OCI-LY7 (cell line): Measurements from ENCODE around the gene LGALS1. TPM values are rescaled to one million over a fixed set of nuclear protein-coding genes. Genes with fewer than 3 reads are reported as not detected.

Experiments
- Bru-seq: library from RNA; stranded (reverse); fragments of 400-500 nt; gene quantifications from one replicate; lab custom pipeline; 2021; lab: Mats Ljungman, UMichigan
- BruChase-seq, 2 experiments: library from RNA; stranded (reverse); fragments of 400-500 nt; gene quantifications; one replicate each; lab custom pipeline; 2021; lab: Mats Ljungman, UMichigan
- BruUV-seq: library from RNA; stranded (reverse); fragments of 400-500 nt; replicated peaks from 2 replicates; lab custom pipeline; 2021; lab: Mats Ljungman, UMichigan
- CTCF ChIA-PET: fragments of 300-600 bp; sonication (Branson Sonifier 250); formaldehyde crosslinking; loops from one replicate; lab custom pipeline; 2022; ENCODE audit warnings: antibody characterized with exemption; ENCODE audit not compliant: unreplicated experiment; lab: Charles Lee
- POLR2A ChIA-PET: fragments of 300-600 bp; sonication (Branson Sonifier 250); formaldehyde crosslinking; loops from one replicate; lab custom pipeline; 2022; ENCODE audit warnings: antibody characterized with exemption; lab: Charles Lee
- DNase-seq: peaks from one replicate; pipeline ENCODE4 v3.0.0-alpha.2; 2015; ENCODE audit warnings: low spot score
- H2AFZ ChIP-seq: fragments of 200-600 bp; sonication (generic), shearing (Covaris generic); 2 replicates; pipeline ENCODE4 v1.6.1; 2014; ENCODE audit warnings: mild to moderate bottlenecking, antibody characterized with exemption, low read length, moderate library complexity
- H3K27ac ChIP-seq: fragments of 200-600 bp; sonication (generic); 2 replicates; pipeline ENCODE4 v1.5.1; 2014; ENCODE audit warnings: mixed run types, low read depth, mild to moderate bottlenecking, moderate library complexity, low read length, inconsistent platforms; ENCODE audit not compliant: poor library complexity, severe bottlenecking
- H3K36me3 ChIP-seq: fragments of 200-600 bp; sonication (generic); 2 replicates; pipeline ENCODE4 v1.6.1; 2014; ENCODE audit warnings: mild to moderate bottlenecking, antibody characterized with exemption, low read length, moderate library complexity, mixed read lengths; ENCODE audit not compliant: insufficient read depth
- H3K4me1 ChIP-seq: fragments of 200-600 bp; sonication (generic); 2 replicates; pipeline ENCODE4 v1.5.1; 2014; ENCODE audit warnings: mild to moderate bottlenecking, low read length; ENCODE audit not compliant: insufficient read depth, poor library complexity, severe bottlenecking
- H3K4me2 ChIP-seq: fragments of 200-600 bp; sonication (generic); 2 replicates; pipeline ENCODE4 v1.6.1; 2014; ENCODE audit warnings: mild to moderate bottlenecking, low read length
- H3K4me3 ChIP-seq: fragments of 200-600 bp; sonication (generic); 2 replicates; pipeline ENCODE4 v1.5.1; 2014; ENCODE audit warnings: mild to moderate bottlenecking, low read depth, low read length; ENCODE audit not compliant: poor library complexity, severe bottlenecking
- H3K79me2 ChIP-seq: fragments of 200-600 bp; sonication (generic); 2 replicates; pipeline ENCODE4 v1.6.1; 2016; ENCODE audit warnings: low read depth, mild to moderate bottlenecking, low read length, moderate library complexity, mixed read lengths; ENCODE audit not compliant: insufficient read depth
- H3K9me2 ChIP-seq: fragments of 200-600 bp; sonication (generic); 2 replicates; pipeline ENCODE4 v1.6.1; 2016; ENCODE audit warnings: mild to moderate bottlenecking, low read length, mixed read lengths; ENCODE audit not compliant: insufficient read depth
- H3K9me3 ChIP-seq: fragments of 200-600 bp; sonication (generic); 2 replicates; pipeline ENCODE4 v1.6.1; 2014; ENCODE audit warnings: mild to moderate bottlenecking, mixed run types, low read length, mixed read lengths
- H4K20me1 ChIP-seq: fragments of 200-600 bp; sonication (generic); 2 replicates; pipeline ENCODE4 v1.6.1; 2014; ENCODE audit warnings: mild to moderate bottlenecking, antibody characterized with exemption, low read length, moderate library complexity, mixed read lengths; ENCODE audit not compliant: insufficient read depth
- CTCF ChIP-seq: fragments of 200-600 bp; sonication (generic); conservative IDR thresholded peaks from 2 replicates; pipeline ENCODE4 v1.5.1; 2014; ENCODE audit warnings: mild to moderate bottlenecking, antibody characterized with exemption, low read length, moderate library complexity, mixed read lengths
- EZH2phosphoT487 ChIP-seq: fragments of 200-600 bp; sonication (generic); IDR thresholded peaks from 2 replicates; pipeline ENCODE4 v1.6.1; 2018; ENCODE audit warnings: low read depth, borderline replicate concordance, mild to moderate bottlenecking, mixed run types, antibody characterized with exemption, low read length, moderate library complexity, mixed read lengths
- intact Hi-C: fragments of 100-400 bp; cut with micrococcal nuclease; formaldehyde crosslinking; loops from one replicate; pipeline ENCODE4 v1.10.0; 2022; ENCODE audit not compliant: unreplicated experiment
- long read RNA-seq: library from polyadenylated mRNA; stranded (forward); transcript quantifications from one replicate; pipeline ENCODE4 v2.0.0, GENCODE V29; 2022
- total RNA-seq, 2 experiments: library from RNA; depleted of rRNA in 1 of 2; stranded (reverse); fragments of >200 nt in 1 of 2; shearing (Covaris generic) in 1 of 2; gene quantifications; 2 replicates each; pipeline ENCODE4 v1.2.3, GENCODE V29; 2014 to 2022

LGALS1 gene
- 85.8 and 93.1 TPM in 2 replicates for total RNA-seq (2014; rRNA removed; shearing (Covaris generic))
- total RNA-seq (2022) = 57.2 and 57.3 TPM in 2 replicates
- percentile 49 among the genes with signal in this experiment for Bru-seq, nascent RNA
- BruChase-seq, experiment 1, labeled RNA remaining after a 6-hour chase = percentile 50 among the genes with signal in this experiment
- BruChase-seq, experiment 2, labeled RNA remaining after a 2-hour chase = percentile 43 among the genes with signal in this experiment
- long read RNA-seq, transcript LGALS1-201 (4 exons, 560 nt) = major isoform, 19 of 26 reads
- long read RNA-seq, partial matches to known transcripts = 2 of 26 reads
- long read RNA-seq, other reads (novel, unspliced or antisense) = 5 of 26 reads

DNA sequence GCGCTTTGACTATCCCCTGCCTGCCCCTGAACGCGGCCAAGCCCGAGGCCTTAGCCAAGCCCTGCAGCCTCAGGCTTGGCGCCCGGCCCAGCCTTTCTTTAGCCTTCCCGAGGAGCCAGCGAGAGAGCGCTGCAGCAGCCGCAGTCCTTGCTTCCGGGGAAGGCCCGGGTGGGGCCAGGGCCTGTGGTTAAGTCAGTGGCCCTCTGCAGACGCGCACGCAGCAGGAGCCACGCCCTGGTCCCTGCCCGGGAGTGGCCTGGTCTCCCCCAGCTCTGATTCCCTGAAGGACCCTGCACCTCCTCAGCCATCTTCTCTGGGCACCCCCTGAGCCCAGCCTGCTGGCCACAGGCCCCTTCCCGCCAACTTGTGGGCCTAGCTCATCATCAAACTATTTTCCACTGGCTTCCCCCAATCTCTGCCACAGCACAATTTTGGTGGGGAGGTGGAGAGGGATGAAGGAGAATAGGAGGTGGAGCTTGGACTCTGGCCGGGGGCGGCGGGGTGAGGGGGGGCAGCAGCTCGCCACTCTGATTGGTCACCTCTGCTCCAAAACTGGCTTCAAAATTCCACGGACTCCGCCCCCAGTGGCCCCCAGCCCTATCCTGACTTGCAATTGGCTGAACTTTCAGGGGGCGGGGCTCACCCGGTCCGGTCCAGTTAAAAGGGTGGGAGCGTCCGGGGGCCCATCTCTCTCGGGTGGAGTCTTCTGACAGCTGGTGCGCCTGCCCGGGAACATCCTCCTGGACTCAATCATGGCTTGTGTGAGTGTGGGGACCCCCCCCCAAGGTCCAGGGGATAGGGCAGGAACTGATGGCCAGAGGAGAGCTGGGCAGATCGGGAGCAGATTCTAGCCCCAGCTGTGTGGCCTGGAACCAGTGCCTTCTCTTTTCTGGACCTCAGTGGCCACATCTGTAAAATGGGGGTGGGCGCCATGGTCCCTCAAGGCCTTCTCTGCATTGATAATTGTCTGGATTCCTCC lies at the start of gene LGALS1:
Gene LGALS1 (plus strand): TSS at position 686 of the 979 bp plus-strand sequence. CDS start 67 bp downstream, at position 753.
- Histone ChIP-seq H3K9me3 (no peaks in the 10 kb centered on the region), H3K79me2 (no peaks in the 10 kb centered on the region), H4K20me1 (no peaks in the 10 kb centered on the region), H2AFZ (peak within 1 kb of the TSS; percentile 67; the same call in 1 of the 2 replicates), H3K27ac (peak within 1 kb of the TSS; percentile 80), H3K4me3 (peak within 1 kb of the TSS; percentile 63), H3K9me2 (no peaks in the 10 kb centered on the region), H3K4me1 (peaks cover 44% of the 10 kb centered on the region), H3K4me2 (peak within 1 kb of the TSS; percentile 88), H3K36me3 (no peaks in the 10 kb centered on the region)
- intact Hi-C loops = loop anchor here (5.0 kb wide), 1 partner anchor 68 kb away; the partner anchor contains the start of gene GGA1
- no TSS peak for BruUV-seq
- CTCF ChIA-PET = no interaction called here
- TF ChIP-seq EZH2phosphoT487 (no peak), CTCF (no peak)
- DNase-seq = peak; percentile 47
- POLR2A ChIA-PET = interaction anchor here (0.6 to 2.0 kb wide), 4 partner anchors 11 to 97 kb away, joined by 3 to 5 read pairs (median 4); partner anchors contain the start of gene PDXP

DNA sequence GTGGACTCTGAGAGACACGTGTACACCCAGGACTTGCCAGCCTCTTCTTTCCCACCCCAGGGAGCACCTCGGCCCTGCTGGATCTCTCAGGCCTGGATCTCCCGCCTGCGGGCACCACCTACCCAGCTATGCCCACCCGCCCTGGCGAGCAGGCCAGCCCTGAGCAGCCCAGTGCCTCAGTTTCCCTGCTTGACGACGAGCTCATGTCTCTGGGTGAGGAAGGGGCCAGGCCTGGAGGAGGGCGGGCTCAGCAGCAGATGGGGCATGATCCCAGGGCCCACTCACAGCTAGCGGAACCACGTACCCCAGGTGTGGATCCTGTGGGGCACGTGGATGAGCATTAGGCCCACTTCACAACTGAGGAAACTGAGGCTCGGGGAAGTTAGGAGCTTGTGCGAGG lies 49.7 kb upstream of the LGALS1 start:
- intact Hi-C loops = no loop called here
- Histone ChIP-seq H3K4me2 (no peak overlapping the region), H3K36me3 (peaks cover 78% of the 10 kb centered on the region; the same call in 1 of the 2 replicates), H2AFZ (no peak overlapping the region), H3K27ac (no peak overlapping the region), H4K20me1 (no peaks in the 10 kb centered on the region), H3K9me2 (no peaks in the 10 kb centered on the region), H3K4me3 (no peak overlapping the region), H3K79me2 (no peaks in the 10 kb centered on the region), H3K9me3 (no peaks in the 10 kb centered on the region), H3K4me1 (peaks cover 39% of the 10 kb centered on the region)
- POLR2A ChIA-PET = no interaction called here
- BruUV-seq = no TSS peak
- no peak for DNase-seq
- TF ChIP-seq CTCF = no peak
- TF ChIP-seq EZH2phosphoT487 = no peak
- CTCF ChIA-PET = no interaction called here
